HG03064 (cell line): ENCODE measurements around the gene ESPN.

ENCODE experiments used
- ATAC-seq: cut with Tn5 transposase; IDR thresholded peaks from one replicate; pipeline ENCODE4 v1.9.1; 2021; ENCODE audit warnings: low read depth; ENCODE audit not compliant: unreplicated experiment

The ESPN gene

GRCh38 chr1:6506210-6507036 lies 81.8 kb downstream of the ESPN start:
- no peak for ATAC-seq

- ATAC-seq = no peak
Observed at GRCh38 chr1:6507037-6507428, 82.5 kb downstream of the ESPN start.

- ATAC-seq = no peak
Observed at GRCh38 chr1:6507461-6507911, 82.9 kb downstream of the ESPN start.

GRCh38 chr1:6508154-6508815 lies 83.7 kb downstream of the ESPN start:
- ATAC-seq = no peak

- no peak for ATAC-seq
Observed at GRCh38 chr1:6508816-6509189, 84.2 kb downstream of the ESPN start.

- ATAC-seq = no peak
Observed at GRCh38 chr1:6509220-6509918, 84.8 kb downstream of the ESPN start.

- no peak for ATAC-seq
Observed at GRCh38 chr1:6509919-6510291, 85.3 kb downstream of the ESPN start.

- ATAC-seq = no peak
Observed at GRCh38 chr1:6510493-6510892, 85.9 kb downstream of the ESPN start.
